ENCODE measurements around the gene NGF.

Gene NGF

DNA sequence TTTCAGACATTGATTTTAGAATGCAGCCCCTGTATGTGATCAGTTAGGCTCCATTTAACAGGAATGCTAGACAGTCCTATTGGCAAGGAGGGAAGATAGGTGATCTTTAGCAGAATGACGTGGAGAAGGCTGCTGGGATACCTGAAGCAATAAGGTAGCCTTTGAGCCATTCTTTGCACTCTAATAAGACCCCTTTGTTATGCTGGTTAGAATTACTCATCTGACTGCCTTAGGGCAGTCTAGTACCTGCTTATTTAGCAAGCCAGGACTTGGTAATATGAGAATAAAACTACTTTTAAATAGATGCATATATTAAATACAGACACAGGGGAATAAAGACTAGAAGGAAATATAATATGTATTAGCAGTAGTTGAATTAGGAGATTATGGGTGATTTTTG, 29.1 kb downstream of the NGF start:
- no peak for DNase-seq

GRCh38 chr1:115307661-115308060, 30.4 kb downstream of the NGF start:
- DNase-seq: no peak

DNA sequence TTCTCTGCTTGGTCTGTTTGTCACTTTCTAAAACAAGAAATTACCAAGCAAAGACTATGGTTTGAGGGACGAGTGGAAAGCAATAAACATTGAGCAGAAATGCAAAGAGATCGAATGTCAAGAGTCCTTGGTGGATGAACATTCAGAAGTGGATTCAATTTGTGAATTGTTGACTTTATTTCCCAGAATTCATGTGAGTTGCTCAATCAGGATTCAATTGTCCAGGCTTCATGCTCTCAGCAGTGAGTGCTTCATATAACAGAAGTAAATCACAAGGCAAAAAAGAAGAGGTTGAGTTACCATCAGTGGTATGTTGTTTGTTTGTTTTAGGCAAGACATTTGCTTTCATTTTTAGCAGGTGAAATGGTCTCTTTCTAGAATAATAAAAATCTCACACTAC, 31.9 kb downstream of the NGF start:
- DNase-seq: peak in 2 of 3 experiments; percentile 58 to 95

- no peak for DNase-seq
Measured at GRCh38 chr1:115303364-115303763, 34.7 kb downstream of the NGF start.

GRCh38 chr1:115302390-115302961, 35.6 kb downstream of the NGF start:
- peak in 1 of 3 experiments; percentile 62 for DNase-seq

DNA sequence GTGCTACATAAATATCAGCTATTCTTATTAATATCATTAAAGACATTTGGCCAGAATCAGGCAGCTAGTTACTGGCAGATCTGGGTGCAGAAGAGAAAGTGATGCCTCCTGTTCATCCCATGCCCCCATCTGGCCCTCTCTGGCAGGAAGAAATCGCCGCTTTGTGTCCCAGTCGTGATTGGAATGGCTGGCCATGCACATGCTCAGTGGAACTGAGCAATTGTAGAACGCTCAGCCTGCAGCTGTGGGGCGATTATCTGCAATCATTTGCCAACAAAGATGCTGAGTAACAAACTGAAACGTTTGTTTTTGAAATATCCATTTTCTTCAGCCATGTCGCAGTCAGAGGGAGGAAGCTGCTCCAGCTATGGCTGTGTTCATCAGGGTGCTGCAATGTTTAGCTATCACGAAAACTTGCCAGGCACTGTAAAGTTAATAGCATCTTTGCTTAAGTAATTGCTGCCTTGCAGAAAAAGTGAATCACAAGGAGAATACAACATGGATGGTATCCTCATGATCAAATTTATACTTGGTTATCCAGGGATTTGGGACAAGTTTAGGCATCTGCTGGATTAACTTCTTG, 36.5 kb downstream of the NGF start:
- DNase-seq: no peak

DNA sequence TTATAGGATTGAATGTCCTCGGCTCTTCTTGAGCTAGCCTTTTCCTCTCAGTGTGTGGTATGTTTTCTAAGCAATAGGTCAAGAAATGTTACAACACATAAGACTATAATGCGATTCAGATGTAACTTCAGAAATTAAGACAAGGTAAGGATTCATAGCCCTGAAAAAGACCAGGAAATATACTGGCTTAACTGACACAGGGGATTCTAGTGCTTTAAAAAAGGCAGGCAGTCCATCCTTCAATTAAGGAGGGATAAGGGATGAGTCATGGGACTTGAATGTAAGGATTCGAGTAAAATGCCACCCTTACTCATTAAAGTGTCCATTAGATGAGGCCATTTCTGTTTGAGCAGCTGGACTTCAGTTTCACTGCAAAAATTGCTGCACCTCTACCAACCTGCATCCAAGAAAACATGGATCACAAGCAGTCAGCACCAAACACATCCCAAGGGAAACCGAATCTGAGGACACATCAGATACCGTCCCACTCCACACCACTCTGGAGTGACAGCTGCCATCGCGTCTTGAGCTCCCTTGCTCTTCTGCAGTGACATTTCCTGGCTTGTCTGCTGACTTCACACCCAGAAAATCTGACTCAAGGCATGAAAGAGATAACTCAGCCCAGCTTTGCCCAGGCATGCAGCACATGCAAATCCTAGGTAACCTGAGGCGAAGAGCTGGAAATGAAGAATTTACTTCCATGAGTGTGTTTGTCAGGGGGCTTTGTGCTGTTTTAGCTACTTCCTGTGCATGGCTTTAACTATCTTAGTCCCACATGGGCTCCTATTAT, 37.8 kb downstream of the NGF start:
- peak in 2 of 3 experiments; percentile 7 to 53 for DNase-seq

GRCh38 chr1:115299266-115299665, 38.8 kb downstream of the NGF start:
- peak in 2 of 3 experiments; percentile 17 to 28 for DNase-seq

GRCh38 chr1:115296981-115297380, 41.1 kb downstream of the NGF start:
- no peak for DNase-seq

GRCh38 chr1:115295904-115296696, 41.9 kb downstream of the NGF start:
- DNase-seq: no peak

- no peak for DNase-seq
Measured at GRCh38 chr1:115293899-115294298, 44.1 kb downstream of the NGF start.

DNA sequence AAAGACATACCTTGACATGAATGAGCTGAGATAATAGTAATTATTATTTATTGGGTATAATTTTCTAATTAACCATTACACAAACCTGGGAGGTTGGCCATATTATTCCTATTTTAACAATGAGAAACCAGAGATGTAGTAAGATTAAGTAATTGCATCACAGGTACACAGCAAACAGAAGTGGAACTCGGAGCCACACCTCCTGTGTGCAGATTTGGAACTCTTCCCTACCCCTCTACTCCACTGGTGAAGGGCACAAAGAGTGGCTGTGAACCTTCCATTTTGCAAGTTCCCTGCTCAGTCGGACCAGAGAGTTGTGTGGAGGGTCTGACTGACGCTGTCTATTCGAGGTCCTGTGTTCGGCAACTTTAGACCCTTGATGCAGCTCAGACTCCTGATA, 45.0 kb downstream of the NGF start:
- no peak for DNase-seq

DNA sequence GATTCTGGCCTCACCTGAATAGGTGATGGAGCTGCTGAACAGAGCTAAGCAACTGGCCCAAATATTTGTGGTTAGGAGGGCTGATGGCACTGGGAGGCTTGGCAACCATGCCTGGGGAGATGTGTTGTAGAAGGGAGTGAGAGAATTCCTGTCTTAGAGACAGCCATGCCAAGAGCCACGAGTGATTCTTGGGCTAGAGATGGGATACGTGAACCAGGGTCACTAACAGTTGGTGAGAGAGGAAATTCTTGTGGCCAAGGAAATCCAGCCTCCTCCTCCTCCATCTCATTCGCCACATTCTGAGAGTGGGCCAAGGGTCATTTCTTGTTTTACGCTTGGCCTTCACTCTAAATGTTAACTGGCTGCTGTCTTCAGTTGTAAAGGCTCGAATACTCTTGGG, 46.3 kb downstream of the NGF start:
- DNase-seq: no peak

DNA sequence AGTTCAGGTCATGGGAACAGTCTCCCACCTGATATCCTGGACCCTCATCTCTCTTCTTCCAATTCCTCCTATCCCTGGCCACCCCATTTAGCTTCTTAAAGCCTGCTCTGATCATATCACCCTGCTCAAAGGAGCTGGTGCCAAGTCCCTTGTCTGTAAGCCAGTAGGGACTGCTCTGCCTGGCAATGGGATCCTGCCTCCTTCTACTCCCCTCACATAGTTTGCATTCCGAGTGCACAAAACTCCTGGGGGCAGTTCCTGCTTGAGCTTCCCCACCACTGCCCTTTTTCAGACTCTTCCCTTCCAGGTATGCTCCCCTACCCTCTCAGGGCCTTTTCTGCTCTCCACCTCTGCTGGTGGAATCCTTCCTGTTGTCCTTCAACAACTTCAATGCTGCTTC, 48.1 kb downstream of the NGF start:
- no peak for DNase-seq

DNA sequence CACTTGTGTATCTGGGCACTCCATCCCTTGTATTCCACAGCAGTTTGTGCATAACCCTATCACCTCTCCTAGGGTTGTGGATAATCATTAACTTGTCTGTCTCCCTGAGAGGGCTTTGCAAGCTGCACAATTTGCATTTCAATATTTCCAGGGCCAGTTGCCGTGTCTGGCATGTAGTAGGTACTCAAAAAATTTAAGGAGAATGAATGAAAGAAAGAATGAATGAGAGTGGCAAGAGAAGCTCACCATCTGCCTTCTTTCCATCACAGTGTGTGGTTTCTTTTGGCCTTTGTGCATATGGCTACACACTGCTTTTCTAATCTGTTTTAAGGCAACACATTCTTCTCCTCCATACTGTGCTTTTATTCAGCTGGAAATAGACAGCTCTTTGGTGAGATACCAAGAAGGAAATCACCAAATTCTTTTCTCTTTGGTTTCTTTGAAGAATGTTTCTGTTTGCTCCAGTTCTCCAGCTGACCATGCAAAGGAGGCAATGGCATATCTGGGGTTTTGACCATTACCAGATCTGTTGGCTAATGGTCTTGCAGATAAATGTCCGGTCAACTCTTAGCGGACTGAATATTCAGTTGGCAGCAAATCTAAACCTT, 49.4 kb downstream of the NGF start:
- DNase-seq: peak in 1 of 3 experiments; percentile 10

- no peak for DNase-seq
Measured at GRCh38 chr1:115286431-115287205, 51.4 kb downstream of the NGF start.

GRCh38 chr1:115284209-115284608, 53.8 kb downstream of the NGF start:
- no peak for DNase-seq

- DNase-seq: no peak
Measured at GRCh38 chr1:115283681-115284146, 54.3 kb downstream of the NGF start.

DNA sequence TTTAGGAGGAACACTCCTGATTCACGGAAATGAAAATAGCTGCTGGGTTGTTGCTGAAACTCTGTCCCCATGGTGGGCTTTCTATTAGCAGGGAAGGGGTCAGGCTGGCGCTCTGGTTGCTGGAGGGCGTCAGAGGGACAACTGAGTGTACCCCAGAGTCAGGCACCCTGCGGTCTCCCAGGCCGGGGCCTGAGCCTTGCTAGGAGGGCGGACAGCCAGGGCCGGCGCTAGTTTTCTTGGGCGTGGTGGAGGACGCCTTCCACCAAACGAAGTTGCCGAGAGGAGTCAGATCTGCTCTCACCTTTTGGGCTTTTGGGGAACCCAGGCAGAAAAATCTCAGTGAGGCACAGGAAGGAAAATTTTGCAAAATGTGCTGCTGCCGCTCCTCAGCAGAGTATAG, 54.8 kb downstream of the NGF start:
- no peak for DNase-seq

DNA sequence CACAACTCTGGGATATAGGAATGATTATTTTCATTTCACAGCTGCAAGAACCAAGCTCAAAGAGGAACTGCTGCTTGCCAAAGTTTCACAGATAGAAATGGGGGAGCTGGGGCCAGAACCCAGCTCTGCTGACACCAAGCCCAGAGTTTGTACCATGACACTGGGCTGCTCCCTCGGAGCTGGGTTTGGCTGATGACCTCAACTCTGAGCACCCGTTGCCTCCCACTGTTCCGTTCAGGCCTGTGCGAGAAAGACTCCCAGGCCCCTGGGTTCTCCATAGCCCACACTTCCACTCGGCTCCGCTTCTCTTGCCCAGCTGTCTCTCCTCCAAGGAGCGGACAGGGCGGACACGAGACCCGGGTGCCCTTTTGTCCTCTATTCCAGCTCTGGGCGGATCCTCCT, 55.2 kb downstream of the NGF start:
- DNase-seq: no peak

DNA sequence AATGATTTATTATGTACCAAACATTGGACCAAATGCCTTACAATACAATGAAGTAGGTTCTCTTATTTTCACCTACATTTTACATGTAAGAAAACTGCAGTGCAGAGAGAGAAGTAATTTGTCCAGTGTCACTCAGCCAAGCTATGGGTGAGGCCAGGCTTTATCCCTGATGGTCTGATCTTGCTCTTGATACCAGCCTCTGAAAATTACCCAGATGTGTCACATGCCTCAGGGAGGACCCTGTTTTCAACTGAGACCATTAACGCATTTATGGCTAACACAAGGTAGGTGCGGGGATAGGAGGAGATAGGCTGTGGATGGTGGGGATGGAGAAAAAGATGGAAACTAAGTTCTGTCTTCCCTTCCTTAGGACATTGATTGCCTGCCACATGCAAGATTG, 56.9 kb downstream of the NGF start:
- no peak for DNase-seq

- DNase-seq: no peak
Measured at GRCh38 chr1:115280064-115280463, 58.0 kb downstream of the NGF start.
